Germinal center (tissue), 1 donor: Measurements from ENCODE around the gene NET1.

Source experiments
- DNase-seq: peaks from one replicate; pipeline ENCODE4 v3.0.0; 2012; ENCODE audit warnings: mixed read lengths, low spot score

NET1 gene

DNA sequence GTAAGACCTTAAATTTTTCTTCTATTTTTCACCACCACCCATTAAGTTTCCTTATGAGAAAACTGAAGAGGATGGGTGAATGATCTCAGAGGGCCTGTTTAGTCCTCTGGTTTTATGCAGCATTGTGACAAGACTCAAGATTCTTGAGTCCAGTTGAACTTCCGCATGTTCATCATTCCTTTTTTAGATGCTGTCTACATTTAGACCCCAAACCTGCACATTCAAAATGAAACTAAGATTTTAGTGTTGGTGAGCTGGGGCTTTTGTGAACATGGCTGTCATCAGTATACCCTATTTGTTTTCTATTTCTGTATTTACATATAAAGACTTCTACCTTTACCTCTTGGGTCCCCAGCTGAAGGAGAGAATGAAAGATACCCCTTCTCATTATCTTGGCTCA, 31.1 kb downstream of the NET1 start:
- DNase-seq, result peak; percentile 35

DNA sequence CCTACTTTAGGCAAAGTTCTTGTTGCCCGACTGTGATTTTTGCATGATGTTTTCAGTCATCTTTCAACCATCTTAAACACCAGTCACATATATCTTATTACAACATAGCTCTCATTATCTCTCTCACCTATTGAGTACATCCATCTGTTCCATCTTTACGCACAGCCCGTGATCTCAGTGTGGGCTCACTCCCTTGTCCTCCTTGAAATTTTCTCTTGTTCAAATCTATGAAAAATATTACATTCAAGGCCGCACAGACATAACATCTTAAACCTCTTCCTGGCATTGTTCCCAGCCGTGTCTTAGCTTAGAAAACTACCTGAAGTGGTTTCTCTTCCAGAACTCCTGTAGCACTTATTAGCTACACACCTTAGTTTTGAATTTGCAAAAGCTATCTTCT, 32.6 kb downstream of the NET1 start:
- DNase-seq, result no peak

DNA sequence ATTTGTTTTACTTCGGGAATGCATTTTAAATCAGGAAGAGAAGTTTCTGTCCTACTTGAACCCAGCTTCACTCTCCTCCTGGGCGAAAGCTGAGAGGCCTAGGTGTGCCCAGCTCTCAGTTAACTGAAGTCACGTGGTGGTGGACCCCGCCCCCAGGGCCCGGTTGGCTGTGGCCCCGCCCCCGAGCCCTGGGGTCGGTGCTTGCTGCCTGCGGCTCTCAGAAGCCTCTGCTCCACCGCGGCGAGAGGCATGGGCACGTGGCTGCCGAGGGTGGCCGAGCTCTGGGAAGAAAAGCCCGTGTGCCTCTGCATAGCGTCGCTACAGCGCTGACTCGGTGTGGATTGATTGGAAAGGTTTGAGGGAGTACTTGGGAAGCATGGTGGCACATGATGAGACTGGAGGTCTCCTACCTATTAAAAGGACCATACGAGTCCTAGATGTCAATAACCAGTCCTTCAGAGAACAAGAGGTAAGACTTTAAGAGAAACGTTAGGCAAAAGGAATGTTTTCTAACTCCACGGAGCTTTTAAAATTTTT, 34.1 kb downstream of the NET1 start:
- peak; percentile 92 for DNase-seq

DNA sequence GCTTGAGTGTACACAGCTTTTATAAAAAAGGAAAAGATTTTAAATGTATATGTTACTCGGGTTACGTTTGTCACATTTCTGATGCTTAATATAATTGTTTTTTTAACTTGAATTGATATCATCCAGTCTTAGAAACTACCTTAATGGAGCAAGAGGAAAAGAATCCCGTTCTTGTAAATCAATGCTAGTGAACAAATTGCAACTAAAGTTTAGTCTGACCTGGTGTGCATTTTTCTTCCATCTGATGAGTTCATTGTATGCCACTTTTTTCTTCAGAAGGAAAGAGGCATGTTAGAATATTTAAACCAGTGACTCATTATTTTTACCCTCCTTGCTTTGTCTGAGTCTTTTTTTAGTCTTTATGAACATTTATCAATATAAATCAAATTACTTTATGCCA, 34.7 kb downstream of the NET1 start:
- DNase-seq, result no peak

DNA sequence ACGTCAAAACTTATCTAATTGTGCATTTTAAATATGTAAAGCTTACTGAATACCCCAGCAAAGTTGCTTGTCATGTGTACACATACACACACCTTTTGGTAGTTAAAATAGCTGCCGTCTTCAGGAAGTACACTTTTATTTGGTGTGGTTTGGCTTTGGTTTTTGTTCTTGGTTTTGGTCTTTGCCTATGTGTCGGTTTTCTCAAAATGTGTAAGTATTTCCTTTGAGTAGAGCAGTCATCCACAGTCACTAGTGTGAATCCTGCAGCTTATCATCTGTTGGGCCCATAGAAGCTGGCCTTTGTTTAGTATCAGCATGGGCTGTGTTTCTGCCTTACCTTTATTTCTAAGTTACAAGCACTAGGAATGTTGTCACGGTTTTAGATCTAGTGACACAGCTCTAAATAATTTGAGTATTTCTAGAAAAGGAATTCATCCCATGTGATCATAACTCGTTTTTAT, 35.3 kb downstream of the NET1 start:
- DNase-seq, result no peak

DNA sequence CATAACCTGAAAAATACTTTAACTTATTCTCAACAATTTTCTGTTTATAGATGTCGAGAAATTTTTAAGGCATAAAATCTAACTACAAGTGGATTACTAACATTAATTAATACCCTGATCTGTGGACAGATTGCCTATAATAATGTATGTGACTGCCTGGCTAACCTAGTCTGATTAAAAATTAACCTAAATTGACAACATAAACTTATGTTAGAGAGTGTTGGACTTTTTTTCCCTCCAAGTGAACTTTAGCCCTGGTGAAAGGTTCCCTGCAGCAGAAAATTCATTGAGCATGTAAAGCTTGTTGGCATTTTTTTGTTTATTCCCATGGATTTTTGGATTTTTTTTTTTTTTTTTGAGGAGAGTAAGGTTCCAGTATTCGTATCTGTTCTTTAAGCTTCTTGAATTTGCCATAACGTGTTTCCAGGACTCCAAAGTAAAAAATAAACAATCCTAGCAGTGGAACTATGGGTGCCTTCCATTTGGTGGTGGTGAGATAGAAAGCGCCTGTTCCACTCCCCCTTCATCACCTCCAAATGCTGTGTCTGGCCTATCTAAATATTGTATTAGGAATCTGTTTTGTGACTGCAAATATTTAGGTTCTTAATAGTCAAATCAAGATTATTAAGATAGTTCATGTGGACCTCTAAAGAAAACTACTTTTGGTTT, 36.1 kb downstream of the NET1 start:
- no peak for DNase-seq

DNA sequence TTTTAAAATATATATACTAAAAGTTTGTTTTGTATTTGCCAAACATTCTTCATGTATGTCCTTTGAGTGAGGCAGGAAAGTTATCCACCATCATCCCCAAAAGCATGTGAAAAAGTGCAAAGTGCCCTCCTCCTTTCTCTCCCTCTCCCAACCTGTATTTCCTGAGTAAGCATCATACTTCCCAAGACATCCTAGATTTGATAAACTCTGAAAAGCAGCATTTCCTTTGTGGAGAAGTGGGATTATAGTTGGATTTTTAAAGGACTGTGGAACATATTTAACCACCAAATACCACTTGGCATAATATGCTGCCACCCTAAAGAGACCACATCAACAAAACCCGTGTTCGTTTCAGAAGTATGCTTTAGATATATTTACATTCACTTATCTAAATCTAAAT, 36.9 kb downstream of the NET1 start:
- no peak for DNase-seq

DNA sequence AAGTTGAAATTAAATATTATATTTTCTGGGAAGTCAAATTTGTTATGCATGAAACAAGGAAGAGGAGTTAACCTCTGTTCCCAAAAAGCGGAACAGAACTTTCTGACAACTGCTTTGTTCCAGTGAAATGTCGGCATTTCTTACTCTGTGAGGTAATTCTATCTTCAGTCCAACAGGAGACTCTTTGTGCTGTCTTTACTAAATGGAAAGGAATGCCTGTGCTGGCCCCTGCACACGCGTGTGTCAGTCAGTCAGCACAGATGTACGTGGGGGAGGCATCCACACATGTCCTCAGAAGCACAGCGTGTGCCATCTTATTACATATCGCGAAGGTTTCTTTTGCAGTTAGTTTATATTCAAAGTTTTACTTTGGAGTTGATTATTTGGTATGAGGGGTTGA, 37.5 kb downstream of the NET1 start:
- no peak for DNase-seq

DNA sequence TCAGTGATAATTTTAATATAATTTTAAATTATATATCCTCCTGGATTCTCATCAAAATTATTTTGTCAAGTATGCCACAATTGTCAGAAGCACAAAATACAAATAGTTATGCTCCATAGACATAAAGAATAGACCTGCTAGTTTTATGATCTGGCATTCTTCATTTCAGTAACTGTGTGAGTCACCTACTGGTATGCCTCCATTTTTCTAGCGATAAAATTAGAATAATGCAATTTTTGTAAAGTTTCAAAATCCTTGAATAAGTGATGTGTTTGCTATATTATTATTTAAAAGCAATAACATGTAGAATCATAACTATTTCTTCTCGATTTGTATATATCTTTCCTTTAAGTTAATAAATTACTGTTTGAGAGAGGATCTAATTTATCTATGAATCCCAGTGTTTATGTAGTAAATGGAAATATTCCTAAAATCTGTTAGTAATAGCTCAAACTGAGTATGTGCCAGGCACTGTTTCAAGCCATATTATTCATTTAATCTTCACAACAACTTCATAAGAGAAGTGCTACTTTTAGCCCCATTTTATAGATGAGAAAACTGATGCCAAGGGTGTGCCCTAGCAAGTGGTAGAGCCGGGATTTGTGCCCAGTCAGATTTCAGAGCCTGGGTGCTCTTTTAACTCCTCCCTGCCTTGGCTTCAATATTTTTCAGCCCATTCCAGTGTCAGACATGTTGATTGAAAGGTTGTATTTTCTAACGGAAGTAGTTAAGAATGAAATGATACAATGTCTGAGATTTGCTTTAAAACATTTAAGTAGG, 38.4 kb downstream of the NET1 start:
- DNase-seq, result no peak

DNA sequence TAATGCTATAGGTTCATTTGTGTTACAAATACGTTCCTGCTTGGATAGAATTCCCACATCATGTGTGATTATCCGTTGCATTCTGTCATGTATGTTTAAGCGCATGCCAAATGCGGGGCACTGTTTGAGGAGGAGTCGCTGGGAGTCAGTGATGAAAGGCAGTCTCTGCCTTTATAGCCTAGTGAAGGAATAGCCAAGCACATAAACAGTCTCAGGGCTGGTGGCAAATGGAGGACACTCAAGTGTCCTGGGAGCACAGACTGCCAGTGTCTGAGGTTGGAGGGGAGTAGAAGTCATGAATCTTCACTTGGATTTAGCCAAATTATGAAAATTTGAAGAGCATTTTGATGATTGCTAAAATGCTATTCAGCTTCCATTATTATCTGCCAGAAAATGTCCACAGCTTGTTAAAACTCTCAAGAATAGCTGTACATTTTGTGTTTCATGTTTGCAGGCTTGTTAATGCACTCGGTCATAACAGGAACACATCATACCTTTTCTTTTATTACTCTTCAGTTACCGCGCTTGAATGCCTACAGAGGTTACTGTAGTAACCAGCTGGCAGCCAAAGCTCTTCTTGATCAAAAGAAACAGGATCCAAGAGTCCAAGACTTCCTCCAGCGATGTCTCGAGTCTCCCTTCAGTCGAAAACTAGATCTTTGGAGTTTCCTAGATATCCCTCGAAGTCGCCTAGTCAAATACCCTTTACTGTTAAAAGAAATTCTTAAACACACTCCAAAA, 41.6 kb downstream of the NET1 start:
- no peak for DNase-seq

DNA sequence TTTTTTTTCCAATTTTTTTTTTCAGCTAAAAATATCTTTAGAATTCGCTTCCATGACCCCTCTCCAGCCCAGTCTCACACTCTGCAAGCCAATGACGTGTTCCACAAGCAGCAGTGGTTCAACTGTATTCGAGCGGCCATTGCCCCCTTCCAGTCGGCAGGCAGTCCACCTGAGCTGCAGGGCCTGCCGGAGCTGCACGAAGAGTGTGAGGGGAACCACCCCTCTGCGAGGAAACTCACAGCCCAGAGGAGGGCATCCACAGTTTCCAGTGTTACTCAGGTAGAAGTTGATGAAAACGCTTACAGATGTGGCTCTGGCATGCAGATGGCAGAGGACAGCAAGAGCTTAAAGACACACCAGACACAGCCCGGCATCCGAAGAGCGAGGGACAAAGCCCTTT, 44.2 kb downstream of the NET1 start:
- DNase-seq, result no peak

DNA sequence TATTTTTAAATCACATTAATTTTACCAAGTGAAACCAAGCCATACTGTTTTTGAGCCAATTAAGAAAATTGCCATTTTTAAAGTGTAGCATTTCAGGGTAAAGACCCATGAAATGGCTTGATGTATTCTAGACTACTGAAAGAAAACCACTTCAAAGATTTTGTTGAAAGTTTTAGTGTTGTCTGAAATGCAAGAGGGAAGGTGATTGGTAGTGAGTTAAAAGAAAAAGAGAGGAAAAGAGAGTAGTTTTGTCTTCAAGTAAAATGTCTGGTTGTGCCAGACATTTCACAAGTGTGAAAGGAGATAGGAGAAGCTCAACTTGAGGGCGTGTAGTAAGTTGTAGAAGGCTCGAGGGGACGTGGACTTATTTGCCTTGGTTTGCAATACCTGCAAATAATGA, 45.4 kb downstream of the NET1 start:
- no peak for DNase-seq

DNA sequence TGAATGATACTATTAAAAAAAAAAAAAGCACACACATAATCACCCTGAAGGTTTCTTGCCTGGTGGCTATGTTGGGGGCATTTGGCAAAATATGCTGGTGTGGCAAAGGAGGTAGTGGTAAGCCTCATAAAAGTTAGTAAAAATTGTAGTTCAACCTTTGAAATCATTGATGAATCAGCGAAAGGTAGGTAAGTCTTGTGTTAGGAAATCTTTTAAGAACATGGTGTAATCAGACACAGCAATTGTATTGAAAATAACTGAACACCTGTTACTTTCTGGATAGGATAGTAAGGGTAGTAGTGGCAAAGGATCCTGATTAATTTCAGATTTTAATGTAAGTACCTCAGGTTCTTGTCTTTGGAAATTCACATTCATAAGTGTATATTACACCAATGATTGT, 46.1 kb downstream of the NET1 start:
- DNase-seq, result no peak

DNA sequence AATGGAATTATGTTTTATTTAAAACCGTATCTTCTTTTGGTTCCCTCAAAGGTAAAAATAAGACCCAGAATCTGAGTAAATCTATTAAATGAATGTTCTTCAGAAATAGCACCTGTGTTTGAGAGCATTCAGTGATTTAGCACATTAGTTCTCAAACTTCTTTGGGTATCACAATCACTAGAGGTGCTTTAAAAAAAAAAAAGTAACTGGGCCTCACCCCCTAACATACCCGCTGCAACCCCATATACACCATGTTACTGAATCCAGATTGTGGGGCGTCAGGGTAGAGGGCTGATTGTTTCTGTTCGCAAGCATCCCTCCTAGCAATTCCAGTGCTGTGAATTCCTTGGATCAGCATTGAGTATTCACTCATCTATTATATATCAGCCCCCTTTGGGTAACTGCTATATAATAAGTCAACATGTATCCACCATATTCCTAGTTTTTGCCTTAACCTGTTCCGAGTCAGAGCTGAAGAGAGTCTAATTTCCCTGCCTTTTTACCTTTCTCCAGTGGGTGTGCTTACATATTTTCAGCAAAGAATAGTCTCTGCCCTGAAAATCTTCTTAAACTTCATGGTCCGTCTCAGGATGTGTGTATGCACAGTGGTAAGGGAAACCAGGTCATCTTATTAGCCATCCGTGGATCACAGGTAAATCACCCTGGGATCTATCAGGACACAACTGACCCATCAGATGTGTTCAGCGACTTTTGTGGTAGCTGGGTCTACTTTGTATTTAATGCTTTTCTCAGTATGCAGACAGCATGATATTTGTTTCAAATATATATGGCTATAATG, 46.8 kb downstream of the NET1 start:
- no peak for DNase-seq

DNA sequence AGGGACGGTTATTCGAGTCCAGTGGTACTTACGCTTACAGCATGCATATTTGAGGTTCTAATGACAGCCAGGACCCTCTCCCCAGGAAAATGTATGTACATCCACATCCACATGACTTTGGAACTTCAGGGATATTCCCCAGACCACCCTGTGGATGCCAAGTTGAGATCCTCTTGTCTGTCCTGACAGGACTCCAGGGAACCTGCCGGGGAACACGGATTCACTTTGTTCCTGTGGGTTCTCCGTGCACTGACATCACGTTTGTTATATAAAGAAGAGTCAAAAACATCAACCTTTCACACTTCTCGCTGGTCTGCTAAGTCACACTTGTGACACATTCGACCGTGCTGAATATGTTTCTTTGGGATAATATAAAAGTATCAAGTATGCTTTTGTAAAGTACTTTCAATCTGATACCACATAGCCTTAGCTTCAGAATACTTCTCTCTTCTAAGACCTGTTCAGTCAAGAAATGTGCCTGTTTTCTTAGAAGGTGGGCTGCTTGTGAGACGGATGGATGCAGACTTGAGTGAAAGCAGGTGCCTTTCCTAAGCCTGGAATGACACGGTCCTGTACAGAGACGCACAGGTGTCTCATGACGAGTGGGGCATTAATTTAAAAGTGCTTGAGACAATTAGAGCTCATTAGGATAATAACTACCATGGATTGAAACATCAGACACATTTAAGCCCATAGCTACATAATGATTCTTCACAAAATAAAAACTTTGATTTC, 48.3 kb downstream of the NET1 start:
- DNase-seq, result no peak

DNA sequence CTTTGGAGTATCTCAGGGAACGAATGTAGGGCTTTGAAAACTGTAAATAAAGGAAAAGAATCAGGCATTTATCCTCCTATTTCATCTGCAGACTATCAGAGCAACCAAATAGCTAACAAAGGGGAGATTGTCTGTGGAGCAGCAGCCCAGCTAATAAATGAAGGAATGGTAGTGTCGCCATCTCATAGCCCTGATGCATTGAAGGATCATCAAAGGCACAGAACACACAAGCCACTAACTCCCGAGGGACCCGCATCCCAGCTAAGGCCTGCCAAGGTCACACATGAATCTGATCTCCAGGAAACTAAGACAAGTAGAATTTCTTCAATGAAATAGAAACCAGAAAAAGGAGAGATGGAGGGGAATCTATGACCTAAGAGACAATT, 48.8 kb downstream of the NET1 start:
- DNase-seq, result no peak

DNA sequence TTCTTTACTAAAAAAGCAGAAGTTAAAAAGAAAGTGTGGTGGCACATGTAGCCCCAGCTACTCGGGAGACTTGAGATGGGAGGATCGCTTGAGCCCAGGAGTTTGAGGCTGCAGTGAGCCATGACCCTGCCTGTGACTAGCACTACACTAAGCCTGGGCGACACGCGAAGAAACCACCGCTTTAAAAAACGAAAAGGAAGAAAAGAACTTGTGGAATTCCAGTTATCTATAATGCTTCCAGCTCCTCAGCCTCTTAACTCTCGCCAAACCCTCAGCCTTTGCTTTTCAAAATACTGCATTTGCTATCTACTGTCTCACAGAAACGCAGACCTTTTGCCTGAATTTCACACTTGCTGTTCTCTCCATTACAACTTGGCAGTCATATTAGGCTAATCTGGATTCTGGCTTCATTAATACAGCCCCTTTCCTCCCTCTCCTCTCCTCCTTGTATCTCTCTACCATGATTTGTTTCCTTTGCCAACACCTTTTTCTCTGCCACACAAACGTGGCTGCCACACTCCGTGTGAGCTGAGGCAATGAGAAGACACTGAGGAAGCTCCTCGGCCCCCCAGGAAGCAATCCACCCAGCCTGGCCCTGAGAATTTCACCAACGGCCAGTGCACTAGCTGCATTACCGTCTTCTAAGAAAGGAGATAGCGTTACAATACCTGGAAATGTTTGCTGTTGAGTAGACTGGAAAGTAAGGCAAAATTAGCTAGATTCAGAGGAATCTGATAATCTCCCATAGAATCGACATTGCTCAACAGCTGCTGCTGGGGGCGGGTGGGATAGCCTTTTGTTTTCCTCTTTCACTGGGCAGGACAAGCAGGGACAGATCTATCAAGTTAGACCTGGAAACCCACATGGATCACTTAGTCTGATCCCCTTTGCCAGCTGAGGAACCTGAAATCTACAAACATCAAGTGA, 49.8 kb downstream of the NET1 start:
- DNase-seq, result no peak

DNA sequence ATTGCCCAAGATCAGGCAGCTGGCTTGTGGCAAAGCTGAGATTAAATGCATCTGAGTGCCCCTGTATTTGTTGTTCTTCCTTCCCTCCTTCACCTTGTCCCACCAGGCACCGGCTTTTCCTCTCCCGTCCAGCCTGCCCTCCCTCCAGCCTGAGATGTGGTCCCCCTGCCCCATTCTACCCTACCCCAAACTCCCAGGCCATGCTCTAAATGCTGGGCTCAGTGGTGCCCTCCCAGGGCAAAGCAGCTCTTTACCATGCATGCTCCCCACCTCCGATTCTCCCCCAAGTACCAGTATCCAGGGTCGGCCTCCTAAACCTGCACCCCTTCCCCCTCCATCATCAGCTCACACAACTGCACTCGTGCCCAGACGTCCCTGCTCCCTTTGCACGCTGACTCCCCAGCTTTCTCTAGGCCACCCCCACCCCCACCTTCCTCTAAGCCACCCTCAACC, 50.5 kb downstream of the NET1 start:
- no peak for DNase-seq

DNA sequence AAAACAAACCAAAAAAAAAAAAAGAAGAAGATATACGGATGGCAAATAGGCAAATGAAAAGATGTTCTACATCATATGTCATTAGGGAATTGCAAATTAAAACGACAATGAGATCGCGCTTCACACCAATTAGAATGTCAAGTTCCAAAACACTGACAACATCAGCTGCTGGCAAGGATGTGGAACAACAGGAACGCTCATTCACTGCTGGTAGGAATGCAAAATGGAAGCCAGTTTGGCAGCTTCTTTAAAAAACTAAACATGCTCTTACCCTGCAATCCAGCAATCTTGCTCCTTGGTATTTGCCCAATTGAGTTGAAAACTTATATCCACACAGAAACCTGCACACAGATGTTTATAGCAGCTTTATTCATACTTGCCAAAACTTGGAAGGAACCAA, 52.2 kb downstream of the NET1 start:
- DNase-seq, result no peak

DNA sequence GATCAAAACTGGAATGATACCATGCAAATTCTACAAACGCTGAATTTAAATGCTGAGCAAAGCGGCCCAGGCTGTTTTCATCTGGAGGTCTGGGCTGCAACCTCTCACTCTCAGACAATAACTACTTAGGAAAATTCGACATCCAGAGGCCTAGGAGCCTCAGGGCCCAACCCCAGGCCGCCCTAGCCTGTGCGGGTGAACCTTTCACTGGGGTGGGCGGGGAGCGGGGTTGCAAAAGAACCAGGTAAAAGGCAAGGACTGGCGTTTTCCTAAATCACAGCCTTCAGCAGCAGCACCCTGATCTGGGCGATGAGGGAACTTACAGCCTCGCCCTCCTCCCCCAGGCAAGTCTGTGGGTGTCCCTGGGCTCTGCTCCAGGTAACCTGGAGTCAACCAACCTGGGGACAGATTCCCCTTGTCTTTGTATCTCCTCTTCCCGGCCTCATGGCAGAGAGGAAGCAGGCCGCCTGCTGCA, 53.7 kb downstream of the NET1 start:
- DNase-seq, result no peak
